GM12875 (cell line): ENCODE results near the gene SUPT20H.

Experiments used
- H3K4me3 ChIP-seq: one replicate; pipeline ENCODE4 v1.5.1; 2011; ENCODE audit warnings: low read depth, low read length, control low read depth
- TF ChIP-seq, protein P1 (sequence below): IDR thresholded peaks from 2 replicates; pipeline ENCODE4 v1.5.1; 2011; ENCODE audit warnings: low read depth, mild to moderate bottlenecking, control low read depth, inconsistent platforms, low read length, moderate library complexity, borderline replicate concordance; ENCODE audit not compliant: insufficient read depth

SUPT20H gene

DNA sequence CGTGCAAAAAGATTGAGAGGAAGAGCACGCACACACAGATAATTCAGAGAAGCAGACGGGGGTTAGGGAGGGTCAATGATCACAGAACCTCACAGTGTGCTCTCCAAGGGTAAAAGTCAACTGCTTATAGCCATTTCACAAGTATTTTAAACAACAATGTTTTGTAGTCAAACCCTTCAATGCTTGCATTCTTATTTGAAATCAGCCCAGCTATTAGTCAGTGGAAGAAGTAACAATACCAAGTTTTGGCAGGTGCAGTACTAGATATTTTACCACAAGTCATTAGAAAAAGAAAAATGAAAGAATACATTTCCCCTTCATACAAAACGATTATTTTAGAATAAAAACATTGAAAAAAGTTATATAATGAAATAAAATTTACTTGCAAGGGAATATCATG is 43.4 kb upstream of the SUPT20H start:
- TF ChIP-seq, protein P1, sequence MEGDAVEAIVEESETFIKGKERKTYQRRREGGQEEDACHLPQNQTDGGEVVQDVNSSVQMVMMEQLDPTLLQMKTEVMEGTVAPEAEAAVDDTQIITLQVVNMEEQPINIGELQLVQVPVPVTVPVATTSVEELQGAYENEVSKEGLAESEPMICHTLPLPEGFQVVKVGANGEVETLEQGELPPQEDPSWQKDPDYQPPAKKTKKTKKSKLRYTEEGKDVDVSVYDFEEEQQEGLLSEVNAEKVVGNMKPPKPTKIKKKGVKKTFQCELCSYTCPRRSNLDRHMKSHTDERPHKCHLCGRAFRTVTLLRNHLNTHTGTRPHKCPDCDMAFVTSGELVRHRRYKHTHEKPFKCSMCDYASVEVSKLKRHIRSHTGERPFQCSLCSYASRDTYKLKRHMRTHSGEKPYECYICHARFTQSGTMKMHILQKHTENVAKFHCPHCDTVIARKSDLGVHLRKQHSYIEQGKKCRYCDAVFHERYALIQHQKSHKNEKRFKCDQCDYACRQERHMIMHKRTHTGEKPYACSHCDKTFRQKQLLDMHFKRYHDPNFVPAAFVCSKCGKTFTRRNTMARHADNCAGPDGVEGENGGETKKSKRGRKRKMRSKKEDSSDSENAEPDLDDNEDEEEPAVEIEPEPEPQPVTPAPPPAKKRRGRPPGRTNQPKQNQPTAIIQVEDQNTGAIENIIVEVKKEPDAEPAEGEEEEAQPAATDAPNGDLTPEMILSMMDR = no peak
- no peak overlapping the region for H3K4me3 ChIP-seq

DNA sequence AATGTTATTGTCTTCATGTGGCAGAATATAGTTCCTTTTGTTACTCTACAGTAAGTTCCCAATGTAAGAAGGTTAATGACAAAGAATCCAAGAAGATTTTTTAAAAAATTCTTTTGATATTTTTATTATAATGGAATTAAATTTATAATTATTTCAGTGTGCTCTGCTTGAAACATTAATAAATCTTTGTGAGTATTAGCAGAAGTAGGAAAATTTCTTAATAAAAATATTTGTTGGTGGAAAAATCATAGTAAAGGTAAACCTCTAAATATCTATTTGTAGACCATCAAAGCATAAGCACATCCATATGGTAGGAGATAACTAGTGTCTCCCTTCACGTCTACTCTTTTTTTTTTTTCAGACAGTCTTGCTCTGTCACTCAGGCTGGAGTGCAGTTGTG is 41.7 kb upstream of the SUPT20H start:
- H3K4me3 ChIP-seq = no peak overlapping the region
- TF ChIP-seq, protein P1 = no peak

DNA sequence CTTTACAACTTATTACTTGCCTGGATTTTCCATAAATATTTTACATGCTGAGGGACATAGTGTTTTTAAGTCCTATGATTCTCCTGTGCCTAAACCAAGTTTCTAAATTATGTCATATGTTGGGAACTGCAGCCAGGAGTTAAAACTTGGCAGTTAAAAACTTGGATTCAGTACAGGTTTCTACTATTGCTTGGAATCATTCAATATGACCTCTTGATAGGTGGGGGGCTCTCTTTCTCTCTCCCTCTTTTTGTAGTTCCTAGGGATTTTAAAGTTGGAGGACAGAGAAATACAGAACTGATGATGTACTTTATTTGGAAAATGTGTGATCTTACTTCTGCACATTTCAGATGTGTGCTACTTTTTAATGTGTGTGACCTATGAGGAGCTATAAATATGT is 41.2 kb upstream of the SUPT20H start:
- no peak overlapping the region for H3K4me3 ChIP-seq
- TF ChIP-seq, protein P1 = no peak

DNA sequence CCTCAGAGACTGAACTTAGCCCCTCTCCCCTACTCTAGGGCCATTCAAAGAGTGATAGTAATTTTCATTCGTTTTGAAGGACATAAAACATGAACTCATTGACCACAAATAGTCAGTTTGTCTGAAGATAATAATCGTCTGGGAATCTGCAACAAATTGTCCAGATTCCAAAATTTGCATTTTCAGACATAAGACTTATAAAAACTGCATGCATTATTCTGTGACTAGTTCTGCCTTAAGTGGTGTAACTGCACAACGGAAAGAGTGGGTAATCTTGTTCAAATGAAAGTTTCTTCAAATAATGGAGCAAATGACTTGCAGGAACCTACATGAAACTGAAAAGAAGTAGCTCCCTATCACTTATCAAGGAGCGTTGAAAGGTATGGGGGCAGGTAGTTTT is 37.6 kb upstream of the SUPT20H start:
- H3K4me3 ChIP-seq = no peak overlapping the region
- TF ChIP-seq, protein P1 = no peak

DNA sequence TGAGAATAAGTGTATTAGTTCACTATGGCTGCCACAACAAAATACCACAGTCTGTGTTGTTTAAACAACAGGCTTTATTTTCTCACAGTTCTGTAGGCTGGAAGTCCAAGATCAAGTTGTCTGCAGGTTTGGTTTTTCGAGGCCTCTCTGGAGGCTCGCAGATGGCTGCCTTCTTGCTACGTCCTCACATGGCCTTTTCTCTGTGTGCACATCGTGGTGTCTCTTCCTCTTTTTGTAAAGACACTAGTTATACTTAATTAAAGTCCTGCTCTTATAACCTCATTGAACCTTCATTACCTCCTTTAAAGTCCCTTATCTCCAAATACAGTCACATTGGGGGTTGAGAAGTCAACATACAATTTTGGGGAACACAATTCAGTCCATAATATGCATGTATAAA is 35.4 kb upstream of the SUPT20H start:
- TF ChIP-seq, protein P1 = no peak
- H3K4me3 ChIP-seq = no peak overlapping the region

DNA sequence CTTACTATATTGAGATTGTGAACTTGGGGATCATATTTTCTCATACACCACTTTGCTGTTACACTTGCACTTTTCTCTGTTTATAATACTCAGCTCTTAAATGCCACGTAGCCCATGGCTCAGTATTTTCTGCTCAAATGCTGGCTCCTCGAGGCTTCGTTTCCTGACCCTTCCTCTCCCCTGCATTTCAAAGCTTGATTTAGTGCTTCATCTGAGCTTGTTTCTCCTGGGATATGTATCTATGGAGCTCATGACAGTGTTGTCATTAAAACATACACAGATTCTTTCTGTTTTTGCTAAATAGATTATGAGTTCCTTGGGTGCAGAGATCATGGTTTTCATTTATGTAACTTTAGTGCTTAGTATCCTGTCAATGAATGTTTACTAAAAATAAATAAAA is 34.6 kb upstream of the SUPT20H start:
- TF ChIP-seq, protein P1 = no peak
- no peak overlapping the region for H3K4me3 ChIP-seq

DNA sequence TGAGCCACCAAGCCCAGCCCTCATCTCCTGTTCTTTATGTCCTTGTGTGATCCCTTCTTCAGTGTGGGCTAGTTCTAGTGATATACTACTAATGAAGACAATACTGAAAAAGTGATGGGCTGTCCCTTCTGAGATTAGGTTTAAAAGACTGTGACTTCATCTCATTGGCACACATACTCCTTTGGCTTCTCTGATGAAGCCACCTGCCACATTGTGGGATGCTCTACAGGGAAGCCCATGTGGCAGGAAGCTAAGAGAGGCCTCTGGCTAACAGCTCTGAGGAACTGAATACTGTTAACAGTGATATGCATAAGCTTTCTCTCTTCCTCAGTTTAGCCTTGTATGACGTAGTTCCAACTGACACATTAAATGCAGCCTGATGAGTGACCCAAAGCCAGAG is 32.3 kb upstream of the SUPT20H start:
- H3K4me3 ChIP-seq = no peak overlapping the region
- TF ChIP-seq, protein P1 = no peak
